ENCODE data around the gene MAPK8IP2. TPM values are rescaled to one million over a fixed set of nuclear protein-coding genes. Genes with fewer than 3 reads are reported as not detected.
"Not testable (repeated sequence)": the region's sequence is repeated elsewhere in the genome, so short reads cannot be mapped to it uniquely, and the experiment has no call there.

The MAPK8IP2 gene
- total RNA-seq, 4 donors from 2014 or later: 2.1 to 5.4 (median 3.6) TPM

GRCh38 chr22:50606165-50606945, 5.8 kb downstream of the MAPK8IP2 start:
- DNase-seq (ENCODE audit: low spot score in 2 of 2): no peak
- TF ChIP-seq CTCF (IDR thresholded peaks at IDR 0.05) (no peak), POLR2A (IDR thresholded peaks at IDR 0.05) (no peak)
- 77% methylated on average over 19 of the region's 19 CpGs for WGBS, 2 donors
- intact Hi-C loops (cut with DNase I; ENCODE audit: low total_unique reads): no loop called here
- H3K4me3 ChIP-seq (ENCODE audit: low read depth, poor library complexity, severe bottlenecking): no peak overlapping the region

GRCh38 chr22:50606946-50607658, 6.5 kb downstream of the MAPK8IP2 start:
- H3K4me3 ChIP-seq (ENCODE audit: low read depth, poor library complexity, severe bottlenecking): no peak overlapping the region
- DNase-seq (ENCODE audit: low spot score in 2 of 2): no peak
- intact Hi-C loops (cut with DNase I; ENCODE audit: low total_unique reads): no loop called here
- 68 to 84% methylated on average over 15 to 18 of the region's 18 CpGs for WGBS, 2 donors
- no peak for TF ChIP-seq POLR2A (IDR thresholded peaks at IDR 0.05)
- TF ChIP-seq CTCF (IDR thresholded peaks at IDR 0.05): no peak

- H3K4me3 ChIP-seq (ENCODE audit: low read depth, poor library complexity, severe bottlenecking): no peak overlapping the region
- intact Hi-C loops (cut with DNase I; ENCODE audit: low total_unique reads): no loop called here
- TF ChIP-seq POLR2A (IDR thresholded peaks at IDR 0.05) (no peak), CTCF (IDR thresholded peaks at IDR 0.05) (no peak)
- 74 to 76% methylated on average over 6 of the region's 6 CpGs for WGBS, 2 donors
- DNase-seq (ENCODE audit: low spot score in 2 of 2): no peak
Observed at GRCh38 chr22:50607659-50608020, 7.0 kb downstream of the MAPK8IP2 start.

GRCh38 chr22:50608058-50608840, 7.7 kb downstream of the MAPK8IP2 start:
- intact Hi-C loops (cut with DNase I; ENCODE audit: low total_unique reads); H3K4me3 ChIP-seq (ENCODE audit: low read depth, poor library complexity, severe bottlenecking); DNase-seq (ENCODE audit: low spot score in 2 of 2): not testable (repeated sequence)
- WGBS, 2 donors: 80 to 83% methylated on average over 39 of the region's 39 CpGs

- no peak overlapping the region for H3K4me3 ChIP-seq (ENCODE audit: low read depth, poor library complexity, severe bottlenecking)
- no peak for DNase-seq (ENCODE audit: low spot score in 2 of 2)
- intact Hi-C loops (cut with DNase I; ENCODE audit: low total_unique reads): no loop called here
Observed at GRCh38 chr22:50608996-50609395, 8.4 kb downstream of the MAPK8IP2 start.

More at GRCh38 chr22:50608996-50609395, 8.4 kb downstream of the MAPK8IP2 start:
- TF ChIP-seq POLR2A (IDR thresholded peaks at IDR 0.05) (no peak), CTCF (IDR thresholded peaks at IDR 0.05) (no peak)
- WGBS, 2 donors: 87 to 93% methylated on average over 10 of the region's 10 CpGs
